Mucosa of descending colon (tissue), 3 donors: ENCODE measurements around the gene CATSPERE. TPM values are rescaled to one million over a fixed set of nuclear protein-coding genes. Genes with fewer than 3 reads are reported as not detected.
"Not testable (repeated sequence)": the region's sequence is repeated elsewhere in the genome, so short reads cannot be mapped to it uniquely, and the experiment has no call there.

Source experiments
- ATAC-seq: fragments of 200-7000 bp; cut with Tn5 transposase; one replicate; pipeline ENCODE4 v1.9.1; 2020; ENCODE audit warnings: mild to moderate bottlenecking, moderate library complexity
- DNase-seq, 3 donors: peaks; one replicate each; pipeline ENCODE4 v3.0.0-alpha.2; 2020
- H3K36me3 ChIP-seq: fragments of 200-600 bp; one replicate; pipeline ENCODE4 v1.8.0; 2021; ENCODE audit warnings: low read depth, mild to moderate bottlenecking
- H3K4me1 ChIP-seq: fragments of 200-600 bp; one replicate; pipeline ENCODE4 v1.8.0; 2021; ENCODE audit warnings: low read depth, mild to moderate bottlenecking
- H3K4me3 ChIP-seq: fragments of 200-600 bp; one replicate; pipeline ENCODE4 v1.8.0; 2021; ENCODE audit warnings: mild to moderate bottlenecking
- H3K9me3 ChIP-seq: fragments of 200-600 bp; one replicate; pipeline ENCODE4 v1.8.0; 2021; ENCODE audit warnings: mild to moderate bottlenecking
- intact Hi-C, 2 donors: fragments of 100-400 bp; cut with DNase I in 1 of 2; cut with micrococcal nuclease in 1 of 2; formaldehyde crosslinking; loops; one replicate each; pipeline versions ENCODE4 v1.11.0 to v1.11.1; 2022; cut with DNase I, micrococcal nuclease
- total RNA-seq, 3 donors: library from RNA; stranded (reverse); fragmentation: NEBNext Ultra II Directional in 2 of 3; extraction: Animal tissue kit (Norgen Biotek cat#: 25700) in 2 of 3; gene quantifications; one replicate each; pipeline versions ENCODE4 v1.2.1 to v1.2.4, GENCODE V29; 2021 to 2023
- TF ChIP-seq, protein P1 (sequence below): fragments of 200-600 bp; IDR thresholded peaks from one replicate; pipeline ENCODE4 v1.8.0; 2022; ENCODE audit warnings: antibody characterized with exemption, mild to moderate bottlenecking
- donor health status: DM: no; HTN: no; CAD: no; lungs with moderate emphysema.
- donor health status: DM: no; HTN: no; CAD: no.
- donor health status: DM: no; HTN: yes; CAD: no.

The CATSPERE gene
- total RNA-seq, 3 donors from 2014 or later, result 0.73 to 1.3 (median 0.93) TPM

DNA sequence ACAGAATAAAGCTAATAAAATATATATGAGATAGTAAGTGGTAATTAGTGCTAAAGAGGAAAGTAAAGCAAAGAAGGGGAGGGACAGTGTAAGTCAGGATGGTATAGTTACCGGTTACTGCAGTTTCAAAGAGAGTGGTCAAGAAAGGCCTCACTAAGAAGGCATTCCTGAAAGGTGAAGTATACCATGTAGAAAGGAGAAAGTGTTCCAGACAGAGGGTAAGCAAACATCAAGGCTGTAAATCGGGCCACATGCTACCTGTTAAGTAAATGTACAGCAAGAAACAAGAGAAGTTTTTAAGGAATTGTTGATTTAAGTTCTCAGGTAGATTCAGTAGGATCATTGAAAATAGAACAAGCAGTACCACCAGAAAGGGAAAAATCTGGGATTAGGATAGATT is 201.5 kb downstream of the CATSPERE start:
- no peaks in the 10 kb centered on the region for H3K36me3 ChIP-seq
- H3K9me3 ChIP-seq, result no peaks in the 10 kb centered on the region
- TF ChIP-seq, protein P1, sequence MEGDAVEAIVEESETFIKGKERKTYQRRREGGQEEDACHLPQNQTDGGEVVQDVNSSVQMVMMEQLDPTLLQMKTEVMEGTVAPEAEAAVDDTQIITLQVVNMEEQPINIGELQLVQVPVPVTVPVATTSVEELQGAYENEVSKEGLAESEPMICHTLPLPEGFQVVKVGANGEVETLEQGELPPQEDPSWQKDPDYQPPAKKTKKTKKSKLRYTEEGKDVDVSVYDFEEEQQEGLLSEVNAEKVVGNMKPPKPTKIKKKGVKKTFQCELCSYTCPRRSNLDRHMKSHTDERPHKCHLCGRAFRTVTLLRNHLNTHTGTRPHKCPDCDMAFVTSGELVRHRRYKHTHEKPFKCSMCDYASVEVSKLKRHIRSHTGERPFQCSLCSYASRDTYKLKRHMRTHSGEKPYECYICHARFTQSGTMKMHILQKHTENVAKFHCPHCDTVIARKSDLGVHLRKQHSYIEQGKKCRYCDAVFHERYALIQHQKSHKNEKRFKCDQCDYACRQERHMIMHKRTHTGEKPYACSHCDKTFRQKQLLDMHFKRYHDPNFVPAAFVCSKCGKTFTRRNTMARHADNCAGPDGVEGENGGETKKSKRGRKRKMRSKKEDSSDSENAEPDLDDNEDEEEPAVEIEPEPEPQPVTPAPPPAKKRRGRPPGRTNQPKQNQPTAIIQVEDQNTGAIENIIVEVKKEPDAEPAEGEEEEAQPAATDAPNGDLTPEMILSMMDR, result no peak
- intact Hi-C loops, result no loop called here
- H3K4me1 ChIP-seq, result peaks cover 13% of the 10 kb centered on the region
- peak; percentile 91 for ATAC-seq
- DNase-seq, result peak in 1 of 3 donors; percentile 30
- no peak overlapping the region for H3K4me3 ChIP-seq

DNA sequence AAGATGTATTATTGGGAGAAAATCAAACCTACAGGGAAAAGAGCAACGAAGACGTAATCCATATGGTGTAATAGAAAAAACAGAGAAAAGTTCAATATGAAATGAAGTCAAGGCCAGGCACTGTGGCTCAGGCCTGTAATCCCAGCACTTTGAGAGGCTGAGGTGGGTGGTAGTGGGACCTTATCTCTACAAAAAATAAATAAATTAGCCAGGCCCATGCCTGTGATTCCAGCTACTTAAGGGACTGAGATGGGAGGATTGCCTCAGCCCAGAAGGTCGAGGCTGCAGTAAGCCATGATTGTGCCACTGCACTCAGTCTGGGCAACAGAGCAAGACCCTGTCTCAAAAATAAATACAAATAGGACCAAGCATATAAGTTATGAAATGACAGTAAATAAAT is 203.3 kb downstream of the CATSPERE start:
- DNase-seq, result no peak
- peaks cover 13% of the 10 kb centered on the region for H3K4me1 ChIP-seq
- H3K9me3 ChIP-seq, result no peaks in the 10 kb centered on the region
- no peak overlapping the region for H3K4me3 ChIP-seq
- ATAC-seq, result no peak
- H3K36me3 ChIP-seq, result no peaks in the 10 kb centered on the region
- TF ChIP-seq, protein P1, result no peak
- intact Hi-C loops, result no loop called here

DNA sequence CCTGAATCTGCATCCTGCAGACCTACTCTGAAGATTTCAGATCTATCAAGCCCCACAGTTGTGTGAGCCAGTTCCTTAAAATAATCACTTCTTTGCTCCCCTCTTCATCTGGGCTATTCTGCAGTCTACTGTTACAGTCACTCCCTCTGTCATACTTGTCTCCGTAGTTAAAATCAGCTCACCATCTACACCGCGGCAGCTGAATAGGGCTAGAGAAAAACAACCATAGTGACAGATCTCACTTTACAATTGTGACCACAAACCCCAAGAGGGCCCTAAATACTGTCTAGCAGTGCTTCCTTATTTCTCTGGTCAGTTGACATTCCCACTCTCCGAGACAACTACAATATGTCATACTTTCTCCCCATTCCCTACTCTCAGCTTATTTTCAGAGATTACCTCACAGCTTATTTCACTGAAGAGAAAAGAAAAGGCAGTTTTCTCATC is 204.7 kb downstream of the CATSPERE start:
- intact Hi-C loops, result no loop called here
- TF ChIP-seq, protein P1, result no peak
- H3K36me3 ChIP-seq, result no peaks in the 10 kb centered on the region
- DNase-seq (no peak), ATAC-seq (peak; percentile 44)
- H3K4me3 ChIP-seq, result no peak overlapping the region
- H3K4me1 ChIP-seq, result peaks cover 13% of the 10 kb centered on the region
- H3K9me3 ChIP-seq, result no peaks in the 10 kb centered on the region

DNA sequence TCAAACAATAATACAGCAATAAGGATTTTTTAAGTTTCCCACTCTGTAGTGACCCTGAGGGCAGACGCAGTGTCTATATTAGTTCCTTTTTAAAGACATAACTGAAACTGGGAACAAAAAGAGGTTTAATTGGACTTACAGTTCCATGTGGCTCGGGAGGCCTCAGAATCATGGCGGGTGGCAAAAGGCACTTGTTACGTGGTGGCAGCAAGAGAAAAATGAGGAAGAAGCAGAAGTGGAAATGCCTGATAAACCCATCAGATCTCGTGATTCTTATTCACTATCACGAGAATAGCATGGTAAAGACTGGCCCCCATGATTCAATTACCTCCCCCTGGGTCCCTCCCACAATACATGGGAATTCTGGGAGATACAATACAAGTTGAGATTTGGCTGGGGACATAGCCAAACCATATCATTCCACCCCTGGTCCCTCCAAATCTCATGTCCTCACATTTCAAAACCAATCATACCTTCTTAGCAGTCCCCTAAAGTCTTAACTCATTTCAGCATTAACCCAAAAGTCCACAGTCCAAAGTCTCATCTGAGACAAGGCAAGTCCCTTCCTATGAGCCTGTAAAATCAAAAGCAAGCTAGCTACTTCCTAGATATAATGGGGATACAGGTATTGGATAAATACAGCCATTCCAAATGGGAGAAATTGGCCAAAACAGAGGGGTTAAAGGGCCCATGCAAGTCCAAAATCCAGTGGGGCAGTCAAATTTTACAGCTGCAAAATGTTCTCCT is 205.8 kb downstream of the CATSPERE start:
- intact Hi-C loops, H3K9me3 ChIP-seq, H3K36me3 ChIP-seq, H3K4me3 ChIP-seq, ATAC-seq, DNase-seq: not testable (repeated sequence)
- peaks cover 13% of the 10 kb centered on the region for H3K4me1 ChIP-seq

DNA sequence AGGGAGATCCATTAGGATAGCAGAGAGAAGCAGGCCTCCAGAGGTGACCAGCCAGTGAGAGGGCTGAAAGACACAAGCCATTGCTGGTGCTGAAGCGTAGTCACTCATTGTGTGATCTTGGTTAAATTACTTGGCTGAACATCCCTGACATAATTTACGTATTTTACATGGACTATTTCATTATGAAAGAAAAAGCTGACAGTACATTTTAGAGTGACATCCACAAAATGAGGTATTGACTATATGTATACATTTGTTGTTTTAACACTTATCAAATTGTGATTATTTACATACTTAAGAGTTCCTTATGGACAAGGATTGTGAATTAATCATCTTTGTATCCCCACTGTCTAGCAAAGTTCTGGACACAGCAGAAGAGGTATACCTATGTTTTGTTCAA is 206.7 kb downstream of the CATSPERE start:
- no peak for ATAC-seq
- H3K4me3 ChIP-seq, result no peak overlapping the region
- no peaks in the 10 kb centered on the region for H3K36me3 ChIP-seq
- TF ChIP-seq, protein P1, result no peak
- DNase-seq, result no peak
- peaks cover 11% of the 10 kb centered on the region for H3K4me1 ChIP-seq
- intact Hi-C loops, result no loop called here
- H3K9me3 ChIP-seq, result no peaks in the 10 kb centered on the region

- intact Hi-C loops, result no loop called here
- TF ChIP-seq, protein P1, result no peak
- no peak for ATAC-seq
- DNase-seq, result no peak
- no peaks in the 10 kb centered on the region for H3K36me3 ChIP-seq
- H3K9me3 ChIP-seq, result no peaks in the 10 kb centered on the region
- H3K4me3 ChIP-seq, result no peak overlapping the region
- H3K4me1 ChIP-seq, result peaks cover 6% of the 10 kb centered on the region
These were observed 212.0 kb downstream of the CATSPERE start for GRCh38 chr1:244672946-244673682.
